HepG2 (cell line): Measurements from ENCODE around the gene SPATA33. TPM values are rescaled to one million over a fixed set of nuclear protein-coding genes. Genes with fewer than 3 reads are reported as not detected.

ENCODE experiments used
- ATAC-seq: fragments of 200-7000 bp; cut with Tn5 transposase; 3 replicates; pipeline ENCODE4 v1.9.1; 2020; ENCODE audit warnings: mild to moderate bottlenecking, moderate library complexity
- BruUV-seq: library from RNA; stranded (reverse); fragments of 400-500 nt; replicated peaks from 2 replicates; lab custom pipeline; 2021; lab: Mats Ljungman, UMichigan
- CTCF ChIA-PET: fragments of 300-600 bp; formaldehyde crosslinking; extraction: SDS; loops from one replicate; lab custom pipeline; 2021; ENCODE audit warnings: low total read pairs, inconsistent platforms, low intra/inter-chr PET ratio; lab: Yijun Ruan, JAX
- POLR2A ChIA-PET: fragments of 350-600 bp; sonication (Branson Sonifier 250); formaldehyde crosslinking; loops from one replicate; lab custom pipeline; 2020; ENCODE audit warnings: antibody characterized with exemption, inconsistent platforms; lab: Yijun Ruan, JAX
- DNase-seq: peaks from one replicate; pipeline ENCODE4 v3.0.0-alpha.2; 2015; ENCODE audit warnings: low spot score
- FAIRE-seq: peaks from 3 replicates; lab custom pipeline; 2011; peaks lifted over from hg19 to GRCh38; lab: Jason Lieb, UNC
- H2AFZ ChIP-seq: one replicate; pipeline ENCODE4 v1.6.1; 2011; ENCODE audit warnings: low read length, inconsistent platforms
- H3K27ac ChIP-seq: fragments of 300-600 bp; 3 replicates; pipeline ENCODE4 v1.8.0; 2011; ENCODE audit warnings: mixed run types, mild to moderate bottlenecking, mixed read lengths, low read length, inconsistent platforms; ENCODE audit not compliant: insufficient read depth; ENCODE audit errors: extremely low read length
- H3K27me3 ChIP-seq, 2 experiments: fragments of 200-600 bp in 1 of 2; 2 replicates in 1 of 2; 3 replicates in 1 of 2; pipeline versions ENCODE4 v1.6.0 to v1.8.0; 2011; ENCODE audit warnings: low read length in 2 of 2, mild to moderate bottlenecking in 2 of 2, moderate library complexity in 2 of 2, inconsistent platforms in 1 of 2; ENCODE audit not compliant: insufficient read depth in 2 of 2, control insufficient read depth in 1 of 2
- H3K36me3 ChIP-seq, 2 experiments: fragments of 200-600 bp in 1 of 2; replicated peaks in 1 of 2; 2 replicates in 1 of 2; 3 replicates in 1 of 2; pipeline versions ENCODE4 v1.5.1 to v1.8.0; 2011; ENCODE audit warnings: low read length in 2 of 2, inconsistent platforms in 1 of 2; ENCODE audit not compliant: insufficient read depth in 2 of 2, control insufficient read depth in 1 of 2
- H3K4me1 ChIP-seq: 2 replicates; pipeline ENCODE4 v1.5.1; 2012; ENCODE audit warnings: low read length, inconsistent platforms; ENCODE audit not compliant: insufficient read depth
- H3K4me2 ChIP-seq: 2 replicates; pipeline ENCODE4 v1.6.0; 2011; ENCODE audit warnings: low read depth, low read length, inconsistent platforms
- H3K4me3 ChIP-seq, 3 experiments: fragments of 200-600 bp in 1 of 3; sonication (generic), shearing (Covaris generic) in 1 of 3; replicated peaks in 1 of 3; 2 replicates each; pipeline ENCODE4 v1.5.1; 2011 to 2016; ENCODE audit warnings: low read length in 3 of 3, inconsistent platforms in 2 of 3, low read depth in 2 of 3, mild to moderate bottlenecking in 2 of 3, control low read depth in 1 of 3, mixed read lengths in 1 of 3; ENCODE audit not compliant: insufficient read depth in 1 of 3
- H3K79me2 ChIP-seq: one replicate; pipeline ENCODE4 v1.6.1; 2011; ENCODE audit warnings: low read length, inconsistent platforms; ENCODE audit not compliant: insufficient read depth
- H3K9ac ChIP-seq: 2 replicates; pipeline ENCODE4 v1.6.0; 2011; ENCODE audit warnings: mild to moderate bottlenecking, low read depth, low read length, inconsistent platforms; ENCODE audit not compliant: insufficient read depth
- H3K9me3 ChIP-seq: 2 replicates; pipeline ENCODE4 v1.5.1; 2012; ENCODE audit warnings: mild to moderate bottlenecking, low read length
- H4K20me1 ChIP-seq: 2 replicates; pipeline ENCODE4 v1.6.0; 2011; ENCODE audit warnings: inconsistent platforms, mild to moderate bottlenecking, low read length, moderate library complexity; ENCODE audit not compliant: insufficient read depth
- BHLHE40 ChIP-seq: IDR thresholded peaks from 2 replicates; pipeline ENCODE4 v1.6.1; 2011; ENCODE audit warnings: low read length, improper control_type of control experiment
- BORCS8-MEF2B ChIP-seq: sonication (generic); formaldehyde crosslinking; IDR thresholded peaks from 2 replicates; pipeline ENCODE4 v1.8.0; 2022; ENCODE audit warnings: mild to moderate bottlenecking, missing genetic modification reagents
- HDAC6 ChIP-seq: fragments of 200-600 bp; sonication (generic); IDR thresholded peaks from 2 replicates; pipeline ENCODE4 v1.7.0; 2017; ENCODE audit warnings: mild to moderate bottlenecking, antibody characterized with exemption, low read length, low read depth
- HMGA1 ChIP-seq: sonication (generic); formaldehyde crosslinking; conservative IDR thresholded peaks from 2 replicates; pipeline ENCODE4 v1.4.0; 2020; ENCODE audit warnings: missing genetic modification reagents
- IKZF1 ChIP-seq: fragments of 450-650 bp; IDR thresholded peaks from 2 replicates; pipeline ENCODE4 v1.7.1; 2016
- NR2F6 ChIP-seq, 2 experiments: IDR thresholded peaks; 2 replicates each; pipeline ENCODE4 v1.6.1; 2016; ENCODE audit warnings: antibody characterized with exemption in 1 of 2, mild to moderate bottlenecking in 1 of 2
- NRL ChIP-seq: sonication (generic); formaldehyde crosslinking; IDR thresholded peaks from 2 replicates; pipeline ENCODE4 v1.5.0; 2020; ENCODE audit warnings: missing genetic modification reagents, mild to moderate bottlenecking, moderate library complexity, borderline replicate concordance
- RORA ChIP-seq: sonication (generic); formaldehyde crosslinking; IDR thresholded peaks from 2 replicates; pipeline ENCODE4 v1.5.0; 2020; ENCODE audit warnings: mild to moderate bottlenecking, missing genetic modification reagents, moderate library complexity
- SNAI1 ChIP-seq: sonication (generic); formaldehyde crosslinking; IDR thresholded peaks from 2 replicates; pipeline ENCODE4 v1.5.0; 2020; ENCODE audit warnings: mild to moderate bottlenecking, missing genetic modification reagents, borderline replicate concordance
- SRSF9 ChIP-seq: fragments of 200-400 bp; formaldehyde crosslinking; IDR thresholded peaks from 2 replicates; pipeline ENCODE4 v1.6.1; 2018; ENCODE audit warnings: borderline replicate concordance, mild to moderate bottlenecking, low read depth, low read length; ENCODE audit not compliant: insufficient read depth, poor library complexity, severe bottlenecking
- TEAD3 ChIP-seq: optimal IDR thresholded peaks from 2 replicates; pipeline ENCODE3; 2016; ENCODE audit warnings: borderline replicate concordance
- ZMYM3 ChIP-seq: sonication (generic); formaldehyde crosslinking; IDR thresholded peaks from 2 replicates; pipeline ENCODE4 v1.5.1; 2020; ENCODE audit warnings: mild to moderate bottlenecking, missing genetic modification reagents
- ZNF296 ChIP-seq: sonication (generic); formaldehyde crosslinking; conservative IDR thresholded peaks from 2 replicates; pipeline ENCODE4 v1.5.0; 2020; ENCODE audit warnings: mild to moderate bottlenecking, missing genetic modification reagents
- ZNF572 ChIP-seq: sonication (generic); formaldehyde crosslinking; IDR thresholded peaks from 2 replicates; pipeline ENCODE4 v1.5.1; 2020; ENCODE audit warnings: mild to moderate bottlenecking, missing genetic modification reagents
- ZNF605 ChIP-seq: sonication (generic); formaldehyde crosslinking; IDR thresholded peaks from 2 replicates; pipeline ENCODE4 v1.8.0; 2022; ENCODE audit warnings: mild to moderate bottlenecking, missing genetic modification reagents
- ZNF629 ChIP-seq: sonication (generic); formaldehyde crosslinking; conservative IDR thresholded peaks from 2 replicates; pipeline ENCODE4 v1.5.0; 2020; ENCODE audit warnings: missing genetic modification reagents
- ZNF768 ChIP-seq: sonication (generic); formaldehyde crosslinking; IDR thresholded peaks from 2 replicates; pipeline ENCODE4 v1.4.0; 2020; ENCODE audit warnings: missing genetic modification reagents
- WGBS: methylation state at CpG from one replicate; pipeline ENCODE4 v1.1.6; 2017; ENCODE audit warnings: low lambda C conversion rate; 5-methylcytosine and 5-hydroxymethylcytosine counted together
- in situ Hi-C: cut with HindIII; loops from 2 replicates; pipeline ENCODE4 v1.10.0; 2017; ENCODE audit warnings: low pct_unique_long_range_greater_than_20kb; ENCODE audit not compliant: extremely low pct_ligation_motif_present
- intact Hi-C: fragments of 100-400 bp; cut with micrococcal nuclease; formaldehyde crosslinking; loops from one replicate; pipeline ENCODE4 v1.10.0; 2022; ENCODE audit not compliant: unreplicated experiment
- polyA plus RNA-seq, 8 experiments: library from polyadenylated mRNA; depleted of rRNA in 3 of 8; stranded (reverse) in 7 of 8; unstranded in 1 of 8; fragments of >200 nt; fragmentation: Illumina TruSeq in 4 of 8; extraction: Trizol in 4 of 8; gene quantifications; 2 replicates each; pipeline versions ENCODE4 v1.2.1 to v1.2.3, GENCODE V29; 2011 to 2016; ENCODE audit warnings: low read depth in 4 of 8, missing spikeins in 1 of 8, mixed read lengths in 1 of 8; ENCODE audit not compliant: insufficient read depth in 1 of 8
- total RNA-seq, 5 experiments: library from RNA; depleted of rRNA; stranded (reverse); fragments of >200 nt; fragmentation: Illumina TruSeq; extraction: Trizol; gene quantifications; 2 replicates each; pipeline ENCODE4 v1.2.3, GENCODE V29; 2016; ENCODE audit warnings: low read depth in 1 of 5
- TF ChIP-seq, protein P1 (sequence below): sonication (generic); formaldehyde crosslinking; IDR thresholded peaks from 2 replicates; pipeline ENCODE4 v1.5.0; 2020; ENCODE audit warnings: mild to moderate bottlenecking, missing genetic modification reagents, moderate library complexity
- TF ChIP-seq, protein P2 (sequence below): sonication (generic); formaldehyde crosslinking; IDR thresholded peaks from 2 replicates; pipeline ENCODE4 v1.4.0; 2020; ENCODE audit warnings: mild to moderate bottlenecking, missing genetic modification reagents
- TF ChIP-seq, protein P3 (sequence below): sonication (generic); formaldehyde crosslinking; IDR thresholded peaks from 2 replicates; pipeline ENCODE4 v1.5.0; 2020; ENCODE audit warnings: missing genetic modification reagents

Gene SPATA33
- total and polyA plus RNA-seq, 2 of the 13 experiments (the other 11 are each of a cell fraction or from before 2014, with no cell fraction given) = 5.7 to 11.0 TPM

DNA sequence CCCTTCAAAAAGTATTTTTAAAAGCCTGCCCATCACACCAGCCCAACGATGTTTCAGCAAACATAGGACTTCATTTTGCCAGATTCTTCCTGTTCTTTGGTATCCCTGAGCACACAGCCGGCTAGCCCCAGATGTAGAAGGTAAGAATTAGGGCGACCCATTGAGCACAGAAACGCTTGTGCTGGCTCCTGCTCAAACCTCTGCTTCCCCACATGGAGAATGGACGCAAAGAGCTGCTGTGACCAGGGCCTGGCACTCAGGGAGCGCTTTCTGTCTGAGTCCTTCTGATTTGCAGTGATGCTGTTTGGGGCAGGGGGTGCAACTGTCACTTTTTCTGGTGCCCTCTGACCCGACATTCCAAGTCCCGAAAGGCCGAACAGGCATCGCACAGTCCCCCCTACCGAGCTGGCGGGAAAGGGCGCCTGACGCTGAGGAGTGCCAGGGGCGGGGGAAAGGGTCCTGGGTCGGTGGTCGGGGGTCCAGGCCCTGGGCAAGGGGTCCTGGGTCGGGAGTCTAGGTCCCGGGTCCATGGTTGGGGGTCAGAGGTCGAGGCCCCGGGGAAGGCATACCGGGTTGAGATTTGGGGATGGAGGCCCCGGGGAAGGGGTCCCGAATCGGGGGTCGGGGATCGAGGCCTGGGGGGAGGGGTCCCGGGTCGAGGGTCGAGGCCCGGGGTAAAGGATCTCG lies 1.1 kb upstream of the SPATA33 start:
- in situ Hi-C loops (loop anchor here (5.0 kb wide), 1 partner anchor 46 kb away; the partner anchor contains the start of gene SPATA2L), intact Hi-C loops (no loop called here)
- TSS peak; percentile 57 for BruUV-seq
- Histone ChIP-seq H3K27ac (peak overlapping the region; percentile 64), H3K36me3 (peaks cover 17 to 39% of the 10 kb centered on the region in 2 experiments), H3K9me3 (no peaks in the 10 kb centered on the region), H2AFZ (no peak overlapping the region), H3K79me2 (peaks cover 49% of the 10 kb centered on the region), H4K20me1 (no peaks in the 10 kb centered on the region), H3K4me2 (peak overlapping the region; percentile 97), H3K4me3 (peak overlapping the region; percentile 91 to 100 (median 99)), H3K4me1 (peaks cover 38% of the 10 kb centered on the region), H3K27me3 (no peaks in the 10 kb centered on the region; a peak in 1 of 5 replicates), H3K9ac (peak overlapping the region; percentile 96)
- ChIA-PET POLR2A (interaction anchor here (1.1 to 2.8 kb wide), 4 partner anchors 31 to 49 kb away, joined by 3 to 21 read pairs (median 9); partner anchors contain the start of genes CDK10 and SPATA2L), CTCF (no interaction called here)
- ATAC-seq (no peak), FAIRE-seq (no peak), DNase-seq (no peak)
- TF ChIP-seq, protein P1, sequence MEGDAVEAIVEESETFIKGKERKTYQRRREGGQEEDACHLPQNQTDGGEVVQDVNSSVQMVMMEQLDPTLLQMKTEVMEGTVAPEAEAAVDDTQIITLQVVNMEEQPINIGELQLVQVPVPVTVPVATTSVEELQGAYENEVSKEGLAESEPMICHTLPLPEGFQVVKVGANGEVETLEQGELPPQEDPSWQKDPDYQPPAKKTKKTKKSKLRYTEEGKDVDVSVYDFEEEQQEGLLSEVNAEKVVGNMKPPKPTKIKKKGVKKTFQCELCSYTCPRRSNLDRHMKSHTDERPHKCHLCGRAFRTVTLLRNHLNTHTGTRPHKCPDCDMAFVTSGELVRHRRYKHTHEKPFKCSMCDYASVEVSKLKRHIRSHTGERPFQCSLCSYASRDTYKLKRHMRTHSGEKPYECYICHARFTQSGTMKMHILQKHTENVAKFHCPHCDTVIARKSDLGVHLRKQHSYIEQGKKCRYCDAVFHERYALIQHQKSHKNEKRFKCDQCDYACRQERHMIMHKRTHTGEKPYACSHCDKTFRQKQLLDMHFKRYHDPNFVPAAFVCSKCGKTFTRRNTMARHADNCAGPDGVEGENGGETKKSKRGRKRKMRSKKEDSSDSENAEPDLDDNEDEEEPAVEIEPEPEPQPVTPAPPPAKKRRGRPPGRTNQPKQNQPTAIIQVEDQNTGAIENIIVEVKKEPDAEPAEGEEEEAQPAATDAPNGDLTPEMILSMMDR (CRISPR knock-in tag) = peak; percentile 33
- 0 out of 2 replicates have a peak, but pooled peaks have one; percentile 26 for TF ChIP-seq BORCS8-MEF2B (CRISPR knock-in tag)
- peak; percentile 42; the same call in 1 of the 2 replicates for TF ChIP-seq ZMYM3 (CRISPR knock-in tag)
- TF ChIP-seq, protein P2, sequence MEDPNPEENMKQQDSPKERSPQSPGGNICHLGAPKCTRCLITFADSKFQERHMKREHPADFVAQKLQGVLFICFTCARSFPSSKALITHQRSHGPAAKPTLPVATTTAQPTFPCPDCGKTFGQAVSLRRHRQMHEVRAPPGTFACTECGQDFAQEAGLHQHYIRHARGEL = 0 out of 2 replicates have a peak, but pooled peaks have one; percentile 56
- TF ChIP-seq SNAI1 (CRISPR knock-in tag) = 0 out of 2 replicates have a peak, but pooled peaks have one; percentile 10
- TF ChIP-seq ZNF605 = 0 out of 2 replicates have a peak, but pooled peaks have one; percentile 3
- TF ChIP-seq, protein P3, sequence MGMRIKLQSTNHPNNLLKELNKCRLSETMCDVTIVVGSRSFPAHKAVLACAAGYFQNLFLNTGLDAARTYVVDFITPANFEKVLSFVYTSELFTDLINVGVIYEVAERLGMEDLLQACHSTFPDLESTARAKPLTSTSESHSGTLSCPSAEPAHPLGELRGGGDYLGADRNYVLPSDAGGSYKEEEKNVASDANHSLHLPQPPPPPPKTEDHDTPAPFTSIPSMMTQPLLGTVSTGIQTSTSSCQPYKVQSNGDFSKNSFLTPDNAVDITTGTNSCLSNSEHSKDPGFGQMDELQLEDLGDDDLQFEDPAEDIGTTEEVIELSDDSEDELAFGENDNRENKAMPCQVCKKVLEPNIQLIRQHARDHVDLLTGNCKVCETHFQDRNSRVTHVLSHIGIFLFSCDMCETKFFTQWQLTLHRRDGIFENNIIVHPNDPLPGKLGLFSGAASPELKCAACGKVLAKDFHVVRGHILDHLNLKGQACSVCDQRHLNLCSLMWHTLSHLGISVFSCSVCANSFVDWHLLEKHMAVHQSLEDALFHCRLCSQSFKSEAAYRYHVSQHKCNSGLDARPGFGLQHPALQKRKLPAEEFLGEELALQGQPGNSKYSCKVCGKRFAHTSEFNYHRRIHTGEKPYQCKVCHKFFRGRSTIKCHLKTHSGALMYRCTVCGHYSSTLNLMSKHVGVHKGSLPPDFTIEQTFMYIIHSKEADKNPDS = no peak
- 0 out of 2 replicates have a peak, but pooled peaks have one; percentile 19 for TF ChIP-seq NRL (CRISPR knock-in tag)
- 0 out of 2 replicates have a peak, but pooled peaks have one; percentile 27 for TF ChIP-seq NR2F6 (IDR thresholded peaks at IDR 0.05)
- no peak for TF ChIP-seq NR2F6 (CRISPR knock-in tag; IDR thresholded peaks at IDR 0.05)
- TF ChIP-seq ZNF296 (CRISPR knock-in tag) = no peak
- TF ChIP-seq RORA (CRISPR knock-in tag) = no peak
- no peak for TF ChIP-seq HDAC6
- TF ChIP-seq TEAD3 (CRISPR knock-in tag) = peak; percentile 67
- TF ChIP-seq HMGA1 (CRISPR knock-in tag) = no peak
- peak; percentile 81 for TF ChIP-seq ZNF629
- no peak for TF ChIP-seq IKZF1
- no peak for TF ChIP-seq BHLHE40
- no peak for TF ChIP-seq ZNF768 (CRISPR knock-in tag)
- TF ChIP-seq SRSF9 = no peak
- TF ChIP-seq ZNF572 (CRISPR knock-in tag) = no peak
- WGBS = 12% methylated on average over 32 of the region's 32 CpGs
